SW 1271 (cell line): ENCODE data around the gene TCF20.

ENCODE experiments used
- DNase-seq, 2 experiments: peaks; one replicate each; lab custom pipeline; 2025; lab: John Stamatoyannopoulos, UW

TCF20 gene

DNA sequence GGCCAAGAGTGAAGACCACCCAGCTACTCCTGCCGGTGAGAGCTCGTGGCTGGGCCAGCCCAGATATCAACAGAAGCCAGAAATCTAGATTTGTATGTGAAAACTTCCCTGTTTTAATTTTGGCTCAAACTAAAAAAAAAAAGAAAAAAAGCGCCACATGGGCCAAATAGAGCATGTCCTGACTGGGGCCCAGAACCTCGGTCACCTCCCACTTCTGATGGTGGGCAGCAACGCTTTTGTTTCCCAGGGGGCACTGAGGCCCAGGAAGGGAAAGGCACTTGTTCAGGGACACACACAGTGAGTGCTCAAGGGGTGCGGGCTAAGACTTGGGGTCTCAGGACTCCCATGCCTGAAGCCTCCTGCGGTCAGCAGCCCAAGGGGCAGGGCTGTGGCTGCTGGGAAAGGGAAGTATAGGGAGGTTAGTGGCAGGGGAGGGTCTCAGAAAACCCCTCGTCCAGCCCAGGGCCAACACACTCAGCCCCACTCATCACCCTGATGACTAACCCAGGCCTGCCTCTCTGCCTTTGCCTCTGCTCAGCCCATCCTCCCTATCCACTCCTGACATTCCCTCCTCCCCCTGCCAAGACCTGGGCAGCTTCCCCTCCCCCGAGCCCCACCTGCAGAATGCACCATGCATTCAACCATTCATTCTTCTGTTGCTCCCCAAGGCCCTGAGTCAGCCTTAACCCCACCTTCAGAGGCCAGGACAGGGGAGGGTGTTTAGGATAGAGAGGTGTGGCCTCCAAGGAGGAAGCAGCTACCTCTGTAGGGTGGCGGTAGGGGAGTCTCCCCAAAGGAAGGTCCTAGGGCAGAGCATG, 30.0 kb upstream of the TCF20 start:
- DNase-seq: no peak

DNA sequence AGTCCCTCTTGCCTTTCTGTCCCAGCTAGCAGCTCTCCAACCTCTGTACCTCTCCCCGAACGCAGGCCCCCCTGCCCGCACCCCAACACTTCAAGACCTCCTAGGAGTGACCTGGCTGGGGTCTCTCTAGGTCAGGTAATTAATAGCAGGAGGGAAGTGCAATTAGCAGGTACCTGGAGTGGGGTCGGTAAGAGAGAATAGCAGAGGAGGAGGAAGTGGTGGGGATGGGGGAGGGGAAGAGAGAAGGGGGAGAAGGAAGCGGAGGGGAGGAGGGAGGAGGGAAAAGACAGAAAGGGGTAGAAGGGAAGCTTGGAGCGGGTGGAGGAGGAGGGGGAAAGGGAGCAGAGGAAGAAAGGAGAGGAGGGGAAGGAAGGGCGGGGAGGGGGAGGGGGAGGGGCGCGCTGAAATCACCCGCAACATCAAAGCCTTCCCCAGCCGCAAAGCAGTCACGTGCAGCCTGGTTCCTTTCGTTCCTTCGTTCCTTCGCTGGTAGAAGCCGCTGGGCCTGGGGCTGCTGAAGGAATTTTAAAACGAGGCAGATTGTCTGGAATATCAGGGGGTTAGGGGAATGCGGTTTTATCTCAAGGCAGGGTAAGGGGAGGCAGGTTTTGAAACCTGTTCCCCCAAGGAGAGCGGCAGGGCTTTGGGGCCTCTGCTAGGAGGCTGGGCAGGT, 29.3 kb upstream of the TCF20 start:
- no peak for DNase-seq

DNA sequence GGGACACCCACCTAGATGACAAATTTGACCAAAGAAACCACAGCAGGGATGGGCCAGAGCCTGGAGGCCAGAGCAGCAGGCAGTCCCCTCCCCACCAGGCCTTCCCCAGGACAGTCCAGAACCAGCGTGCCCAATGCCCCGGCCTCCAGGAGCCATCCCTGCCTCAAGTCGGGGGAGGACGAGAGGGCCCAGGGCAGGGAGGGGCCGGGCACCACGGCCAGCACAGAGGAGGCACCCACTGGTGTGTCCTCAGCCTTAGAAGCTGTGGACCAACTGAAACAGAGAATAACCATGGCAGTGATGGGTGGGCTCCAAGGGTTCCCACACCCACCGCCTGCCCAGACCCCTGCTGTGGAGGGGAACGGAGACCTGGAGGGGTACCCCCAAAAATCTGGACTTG, 28.3 kb upstream of the TCF20 start:
- no peak for DNase-seq

DNA sequence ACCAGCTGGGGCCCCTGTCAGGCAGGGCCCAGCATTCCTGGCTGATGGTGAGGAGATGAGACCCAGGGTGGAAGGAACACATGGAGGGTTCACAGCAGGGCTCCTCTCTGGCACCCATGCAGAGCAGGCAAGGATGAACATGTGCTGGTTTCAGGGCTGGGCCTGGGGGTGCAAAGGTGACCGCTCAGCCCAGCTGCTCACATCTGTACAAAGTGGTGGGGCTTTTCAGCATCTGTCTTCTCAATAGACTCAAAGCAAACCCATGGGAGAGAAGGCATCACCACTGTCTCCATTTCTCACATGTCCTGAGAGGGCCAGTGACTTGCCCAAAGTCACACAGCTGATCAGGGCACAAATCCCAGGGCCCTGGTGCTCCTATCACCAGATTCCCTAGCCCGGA, 27.3 kb upstream of the TCF20 start:
- DNase-seq: no peak

DNA sequence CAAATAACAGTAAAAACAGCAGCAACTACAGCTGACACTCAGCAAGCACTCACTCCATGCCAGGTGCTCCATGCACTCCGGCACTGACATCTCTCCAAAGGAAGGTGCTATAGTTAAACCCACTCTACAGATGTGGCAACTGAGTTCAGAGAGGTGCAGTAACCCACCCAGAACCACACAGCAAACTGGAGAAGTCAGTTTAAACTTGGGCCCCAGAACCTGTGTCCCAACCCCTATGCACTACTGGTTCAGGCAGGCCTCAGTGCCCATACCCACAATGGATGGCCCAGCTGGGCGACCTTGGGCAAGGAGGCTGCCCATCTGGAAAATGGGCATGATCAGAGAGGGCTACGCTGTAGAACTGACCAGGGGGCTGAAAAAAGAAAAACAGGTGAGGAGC, 26.4 kb upstream of the TCF20 start:
- no peak for DNase-seq

DNA sequence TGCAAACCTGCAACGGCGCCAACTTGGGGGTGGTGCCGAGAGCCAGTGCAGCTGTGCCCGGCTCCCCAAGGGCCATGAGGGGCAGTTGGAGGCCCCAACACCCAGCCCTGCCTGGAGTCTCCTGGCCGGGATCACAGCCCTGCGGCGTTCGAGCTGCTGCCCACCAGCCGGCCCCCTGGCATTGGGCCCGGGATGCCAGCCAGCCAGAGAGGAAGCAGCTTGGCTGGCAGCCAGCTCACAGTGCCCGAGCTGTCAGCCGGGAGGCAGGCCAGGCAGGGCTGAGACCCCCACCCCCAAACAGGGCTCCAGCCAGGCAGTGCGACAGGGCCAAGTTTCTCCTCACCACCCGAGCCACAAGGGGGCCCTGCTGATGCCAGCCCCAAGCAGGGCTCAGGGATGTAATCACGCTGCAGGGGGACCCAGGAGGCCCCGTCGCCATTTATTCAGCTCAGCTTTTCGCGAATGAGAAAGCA, 26.0 kb upstream of the TCF20 start:
- no peak for DNase-seq

DNA sequence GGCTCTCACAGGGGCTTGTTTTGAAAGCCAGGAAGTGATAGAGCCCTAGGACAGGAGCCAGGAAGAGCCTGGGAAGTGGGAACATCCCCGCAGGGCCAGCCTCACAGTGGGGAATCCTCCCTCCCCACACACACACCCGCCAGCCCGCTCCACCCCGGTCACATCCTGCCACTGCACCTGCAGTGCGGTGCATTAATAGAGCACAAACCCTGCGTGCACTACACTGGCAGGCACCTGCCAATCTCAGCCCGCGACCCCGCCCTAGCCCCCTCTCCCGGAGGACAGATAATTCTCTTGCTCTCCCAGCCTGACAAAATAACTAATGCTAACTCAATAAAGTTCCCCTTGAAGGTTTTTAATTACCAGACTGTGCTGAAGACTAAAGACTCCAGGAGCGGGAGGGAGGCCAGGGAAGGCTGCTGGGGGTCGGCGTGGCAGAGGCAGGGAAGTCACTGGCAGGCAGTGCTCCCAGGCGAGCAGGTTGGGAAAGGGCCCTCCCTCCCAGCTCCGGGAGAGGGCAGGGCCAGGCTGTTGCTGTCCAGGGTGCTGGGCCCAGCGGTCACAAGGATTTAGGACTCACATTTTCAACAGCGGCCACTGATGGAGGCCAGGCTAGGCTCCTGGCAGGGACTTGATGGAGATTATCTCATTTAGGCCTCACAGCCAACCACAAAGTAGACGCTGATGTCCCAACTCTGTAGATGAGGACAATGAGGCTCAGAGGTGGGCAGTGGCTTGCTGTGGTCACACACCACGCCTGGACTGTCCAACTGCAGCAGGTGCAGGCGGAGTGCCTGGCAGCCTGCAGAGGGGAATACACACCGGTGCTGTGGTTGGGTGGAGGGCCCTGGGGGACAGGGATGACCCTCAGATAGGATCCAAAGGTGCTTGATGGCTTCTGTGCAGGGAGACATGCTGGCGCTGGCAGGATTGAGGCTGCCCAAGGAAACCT, 23.9 kb upstream of the TCF20 start:
- DNase-seq: no peak

DNA sequence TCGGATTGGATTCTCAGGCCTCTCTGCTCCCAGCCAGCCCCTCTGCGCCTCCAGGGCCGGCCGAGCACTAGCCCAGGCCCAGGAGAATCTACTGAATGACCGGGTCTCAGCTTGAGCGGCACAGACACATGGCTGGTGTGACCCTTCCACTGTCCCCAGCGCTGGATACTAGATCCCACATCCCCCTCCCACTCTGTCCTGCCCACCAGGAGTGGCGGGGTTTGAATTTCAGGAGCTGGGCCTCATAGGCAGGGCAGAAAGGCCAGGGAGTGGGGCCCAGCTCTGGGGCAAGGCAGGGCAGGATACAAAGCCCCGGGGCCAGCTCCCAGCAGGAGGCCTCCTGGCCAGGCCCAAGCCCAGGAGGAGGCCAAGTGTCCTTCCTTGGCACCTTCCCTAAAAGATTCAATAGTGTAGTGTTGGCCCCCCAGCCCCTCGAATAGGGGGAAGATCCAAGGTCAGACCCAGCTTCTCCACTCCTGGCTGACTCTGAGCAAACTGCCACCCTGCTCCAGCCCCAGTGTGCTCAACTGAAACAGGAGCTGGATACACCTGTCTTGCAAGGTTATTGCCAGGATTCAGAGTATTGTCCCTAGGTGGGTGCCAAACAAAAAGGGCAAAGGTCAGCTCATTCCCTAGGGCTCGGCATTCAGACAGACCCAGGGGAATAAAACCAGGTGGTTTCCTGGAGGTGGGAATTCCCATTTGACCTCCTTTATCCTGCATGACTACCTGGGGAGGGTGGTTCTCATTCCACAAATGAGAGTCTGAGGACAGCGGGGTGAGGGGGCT, 22.5 kb upstream of the TCF20 start:
- DNase-seq: no peak

DNA sequence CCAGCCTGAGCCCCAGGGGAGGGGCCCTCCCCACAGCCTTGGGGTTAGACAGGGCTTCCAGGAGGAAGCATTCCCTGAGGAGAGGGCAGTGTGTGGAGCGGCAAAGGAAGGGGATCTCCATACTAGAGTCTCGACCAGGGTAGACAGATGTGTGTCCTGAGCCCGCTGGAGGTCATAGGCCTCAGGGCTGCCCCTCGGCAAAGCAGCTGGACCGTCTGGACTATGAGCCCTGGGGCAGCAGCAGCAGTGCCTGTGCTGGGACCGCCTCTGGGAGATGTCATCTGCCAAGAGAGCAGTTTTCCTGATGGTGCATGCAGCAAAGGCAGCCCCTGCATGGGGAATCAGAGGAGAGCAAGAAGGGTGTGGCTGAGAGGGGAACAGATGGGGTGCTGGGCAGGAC, 20.8 kb upstream of the TCF20 start:
- no peak for DNase-seq

DNA sequence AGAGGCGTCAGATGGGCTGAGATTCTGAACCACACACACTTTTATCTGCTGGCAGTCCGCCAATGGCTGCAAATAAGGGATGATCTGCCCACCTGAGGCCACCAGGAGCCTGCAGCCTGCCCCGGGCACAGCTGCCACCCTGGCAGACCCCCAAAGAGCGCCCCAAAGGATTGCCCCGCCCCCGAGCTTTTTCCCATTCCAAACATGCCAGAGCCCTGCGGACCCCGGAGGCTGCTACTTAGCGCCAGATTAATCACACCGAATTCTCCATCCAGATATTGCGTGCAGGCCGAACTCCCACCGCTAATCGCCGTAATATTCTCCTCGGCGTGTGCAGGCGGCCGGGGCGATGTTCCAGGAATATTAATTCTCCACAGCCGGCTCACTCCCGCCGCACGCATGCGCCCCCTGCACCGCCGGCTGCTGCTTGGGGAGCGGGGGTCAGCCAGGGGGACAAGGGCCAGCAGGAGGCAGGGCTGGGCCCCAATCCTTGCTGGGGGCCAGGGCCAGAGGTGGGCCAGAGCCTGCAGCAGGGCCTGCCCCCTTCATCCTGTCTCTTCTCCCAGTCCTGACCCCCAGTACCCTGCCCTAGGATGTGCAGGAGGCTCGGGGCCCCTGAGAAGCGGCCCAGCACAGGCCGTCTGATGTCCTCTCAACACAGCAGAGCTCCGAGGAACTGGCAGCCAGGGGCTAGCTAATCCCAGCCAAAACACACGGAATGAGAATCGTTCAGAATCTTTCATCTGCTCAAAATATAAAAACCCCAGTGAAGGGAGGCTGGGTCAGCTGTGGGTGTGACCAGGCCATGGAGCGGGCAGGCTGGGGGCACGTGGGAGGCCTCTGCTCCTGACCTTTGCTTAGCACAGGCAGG, 19.5 kb upstream of the TCF20 start:
- DNase-seq: no peak

DNA sequence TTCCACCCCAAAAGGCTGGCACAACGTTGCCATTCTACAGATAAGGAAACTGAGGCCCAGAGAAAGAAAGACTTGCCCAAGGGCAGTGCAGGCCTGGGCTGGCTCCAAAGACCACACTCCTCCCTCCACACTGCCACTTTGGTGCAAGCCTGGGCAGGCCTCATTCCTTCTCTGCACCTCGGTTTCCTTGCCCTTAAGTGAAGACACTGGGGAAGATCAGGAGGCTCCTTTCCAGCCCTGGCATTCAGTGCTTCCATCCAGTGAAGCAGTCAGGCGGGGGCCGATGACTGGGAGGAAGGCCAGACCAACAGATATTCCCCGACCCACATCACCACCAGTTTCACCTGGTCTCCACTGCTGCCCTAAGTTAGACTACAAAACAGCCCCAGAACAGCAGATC, 18.3 kb upstream of the TCF20 start:
- no peak for DNase-seq

DNA sequence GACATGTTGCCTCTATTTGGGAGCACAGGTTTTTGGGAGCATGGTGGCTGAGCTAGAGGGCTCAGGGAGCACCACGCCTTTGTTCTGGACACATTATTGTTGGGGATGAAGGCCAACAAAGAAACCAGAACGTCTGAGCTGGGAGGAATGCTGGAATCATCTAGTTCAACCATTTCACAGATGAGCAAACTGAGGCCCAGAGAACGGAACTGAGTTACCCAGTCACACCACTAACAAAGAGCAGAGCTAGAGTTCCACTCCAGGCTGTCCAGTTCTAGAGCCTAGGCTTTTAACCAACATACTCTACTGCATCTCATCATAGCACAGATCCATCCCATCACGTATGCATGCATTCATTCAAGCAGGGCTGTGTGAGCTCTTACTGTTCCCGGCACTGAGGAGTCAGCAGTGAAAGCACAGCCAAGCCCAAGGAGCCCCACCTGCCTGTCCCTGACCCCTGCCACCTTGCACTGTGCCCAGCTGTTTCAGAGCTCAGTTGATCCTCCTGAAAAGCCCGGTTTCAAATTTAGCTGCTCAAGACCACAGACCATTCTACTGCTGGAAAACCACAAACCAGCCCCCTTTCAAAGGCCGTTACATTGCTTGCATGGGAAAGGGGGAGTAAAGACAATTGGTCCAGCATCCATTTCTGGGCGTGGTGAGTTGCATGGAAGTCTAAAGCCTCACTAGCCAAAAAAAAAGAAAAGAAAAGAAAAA, 16.9 kb upstream of the TCF20 start:
- no peak for DNase-seq

DNA sequence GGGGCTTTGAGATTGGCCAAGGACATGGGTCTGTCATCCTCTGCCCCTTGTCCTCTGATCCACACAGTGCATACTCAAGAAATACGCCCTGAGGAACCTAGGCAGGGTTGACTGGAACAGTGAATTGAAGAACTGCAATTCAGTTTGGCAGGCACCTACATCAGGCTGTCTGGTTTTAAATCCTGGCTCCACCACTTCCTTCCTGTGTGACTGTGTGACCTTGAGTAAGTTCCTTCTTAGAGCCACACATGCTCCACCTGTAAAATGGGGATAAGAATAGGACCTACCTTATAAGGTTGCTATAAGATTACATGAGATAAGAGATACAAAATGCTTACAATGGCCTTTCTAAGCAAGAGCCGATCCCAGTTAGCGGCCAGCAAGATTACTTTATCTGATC, 15.8 kb upstream of the TCF20 start:
- DNase-seq: no peak

DNA sequence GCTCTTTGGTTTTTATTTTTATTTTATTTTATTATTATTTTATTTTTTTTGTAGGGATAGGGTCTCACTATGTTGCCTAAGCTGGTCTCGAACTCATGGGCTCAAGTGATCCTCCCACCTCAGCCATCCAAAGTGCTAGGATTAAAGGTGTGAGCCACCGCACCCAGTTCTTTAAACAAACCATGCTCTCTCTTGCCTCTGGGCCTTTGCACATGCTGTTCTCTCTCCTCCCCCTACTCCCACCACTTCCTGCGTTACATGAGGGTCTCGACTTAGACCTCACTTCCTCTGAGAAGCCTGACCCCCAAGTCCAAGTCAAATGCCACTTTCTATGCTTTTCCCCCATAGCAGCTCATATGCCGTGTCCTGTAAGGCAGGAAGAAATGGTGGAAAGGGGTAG, 15.2 kb upstream of the TCF20 start:
- DNase-seq: no peak

DNA sequence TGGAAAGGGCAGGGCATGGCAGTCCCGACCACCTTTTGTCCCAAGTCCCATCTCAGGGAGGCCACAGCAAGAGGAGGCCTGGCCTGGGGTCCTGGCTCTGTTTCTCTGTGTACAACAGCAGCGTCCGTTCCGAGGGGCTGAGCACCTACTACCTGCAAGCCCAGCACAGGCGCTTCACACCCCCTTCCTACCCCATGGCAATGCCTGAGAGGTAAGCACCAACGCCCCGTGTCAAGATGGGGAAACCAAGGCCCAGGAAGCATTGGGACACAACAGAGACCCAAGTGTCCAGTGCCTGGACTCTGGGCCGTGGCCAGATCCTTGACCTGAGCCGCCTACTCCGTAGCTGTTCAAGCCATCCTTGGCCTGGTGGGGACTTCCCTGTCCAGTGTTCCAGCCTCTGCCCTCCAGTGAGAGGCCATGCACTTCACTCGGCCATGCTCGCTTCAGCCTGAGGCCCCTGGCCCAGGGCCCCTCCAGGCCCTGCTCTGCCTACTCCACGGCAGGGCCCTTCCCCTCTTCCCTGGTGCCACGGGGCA, 14.3 kb upstream of the TCF20 start:
- no peak for DNase-seq

DNA sequence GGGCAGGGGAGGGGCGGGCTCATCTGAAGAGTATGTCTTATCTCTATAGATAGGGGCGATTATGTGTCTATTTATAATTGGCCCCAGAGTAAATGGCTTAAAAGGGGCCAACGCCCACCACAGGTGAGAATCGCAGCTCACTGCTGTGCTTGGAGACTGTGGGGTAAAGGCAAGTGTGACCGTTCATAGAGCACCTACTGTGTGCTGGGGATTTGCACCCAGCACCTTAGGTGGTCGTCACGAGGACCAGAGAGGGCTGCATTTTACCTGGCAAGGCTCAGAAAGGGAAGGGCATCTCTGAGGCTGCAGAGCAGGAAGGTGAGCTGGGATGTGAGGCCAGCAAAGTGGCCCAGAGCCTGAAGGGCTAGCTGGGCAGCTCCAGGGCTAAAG, 13.7 kb upstream of the TCF20 start:
- DNase-seq: no peak

DNA sequence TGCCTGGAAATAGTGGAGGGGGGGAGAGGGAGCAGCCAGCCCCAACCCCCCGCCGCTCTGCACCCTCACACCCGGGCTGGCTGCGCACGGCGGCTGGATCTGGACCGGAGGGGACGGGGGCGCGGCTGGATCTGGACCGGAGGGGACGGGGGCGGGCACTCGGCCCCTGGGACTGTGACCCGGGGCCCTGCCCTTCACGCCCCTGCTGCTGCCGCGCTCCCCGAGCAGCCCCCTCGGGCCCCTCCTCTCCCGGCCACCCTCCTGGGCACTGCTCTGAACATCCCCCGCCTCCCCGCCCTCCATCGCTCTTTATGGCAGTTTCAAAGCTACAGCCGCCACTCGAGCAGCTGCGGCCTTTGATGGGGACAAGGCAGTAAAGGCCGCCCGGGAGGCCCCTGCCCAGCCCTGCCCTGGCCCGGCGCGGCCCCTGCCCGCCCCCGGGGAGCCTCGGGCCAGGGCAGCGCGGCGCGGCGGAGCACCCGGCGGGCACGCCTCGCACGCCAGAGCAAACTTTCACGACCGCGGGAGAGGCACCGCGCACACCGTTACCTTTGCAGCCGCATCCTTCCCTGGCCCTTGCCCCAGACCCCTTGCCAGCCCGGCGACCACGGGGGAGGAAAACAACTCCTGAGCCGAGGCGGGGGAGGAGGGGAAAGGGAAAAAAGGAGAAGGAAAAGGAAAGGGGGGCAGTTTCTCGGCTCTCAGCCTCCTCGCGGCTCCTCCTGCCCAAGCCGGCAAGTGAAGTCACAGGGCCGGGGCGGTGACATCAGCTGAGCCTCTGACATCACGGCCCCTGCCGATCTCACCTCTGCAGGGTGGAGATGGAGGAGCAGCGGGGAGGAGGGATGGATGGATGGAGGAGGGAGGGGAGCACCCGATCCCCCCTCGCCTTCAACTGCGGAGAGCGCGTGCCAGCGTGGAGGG, 13.1 kb upstream of the TCF20 start:
- no peak for DNase-seq

DNA sequence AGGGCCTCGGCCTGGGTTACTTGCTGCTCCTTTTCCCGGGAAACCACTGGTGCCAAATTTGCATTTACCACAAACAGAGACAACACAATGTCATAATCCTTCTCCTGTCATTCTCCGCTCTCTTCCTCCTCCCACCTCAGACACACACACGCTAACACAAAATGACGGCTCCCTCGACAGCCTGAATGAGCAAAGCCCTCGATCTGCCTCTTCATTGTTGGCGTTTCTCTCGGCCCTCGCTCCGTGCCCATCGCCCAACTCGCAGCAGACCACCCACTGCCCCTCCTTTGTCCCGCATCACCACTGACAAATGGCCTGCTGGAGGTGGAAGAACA, 12.5 kb upstream of the TCF20 start:
- no peak for DNase-seq
